Neural cell (in vitro differentiated cells): ENCODE measurements around the gene PTK7.

ENCODE experiments used
- CTCF ChIP-seq: fragments of 450-650 bp; IDR thresholded peaks from 2 replicates; pipeline ENCODE4 v1.5.1; 2014; ENCODE audit warnings: antibody characterized with exemption, mild to moderate bottlenecking, moderate library complexity; ENCODE audit not compliant: poor library complexity, severe bottlenecking
- EP300 ChIP-seq: fragments of 450-650 bp; conservative IDR thresholded peaks from 2 replicates; pipeline ENCODE4 v1.6.1; 2014; ENCODE audit warnings: antibody characterized with exemption, mild to moderate bottlenecking, moderate library complexity; ENCODE audit not compliant: poor library complexity, severe bottlenecking
- EZH2 ChIP-seq: fragments of 200-600, 300-800 bp; shearing (Covaris generic), sonication (generic); IDR thresholded peaks from 2 replicates; pipeline ENCODE4 v1.6.1; 2014; ENCODE audit warnings: antibody characterized with exemption, low read length, borderline replicate concordance, mild to moderate bottlenecking; ENCODE audit not compliant: insufficient read depth, poor library complexity, severe bottlenecking
- POLR2AphosphoS5 ChIP-seq: IDR thresholded peaks from 2 replicates; pipeline ENCODE4 v1.6.1; 2012
- RAD21 ChIP-seq: fragments of 450-650 bp; conservative IDR thresholded peaks from 2 replicates; pipeline ENCODE4 v1.6.1; 2014; ENCODE audit warnings: antibody characterized with exemption, mild to moderate bottlenecking, moderate library complexity
- SMC3 ChIP-seq: fragments of 450-650 bp; conservative IDR thresholded peaks from 2 replicates; pipeline ENCODE4 v1.6.1; 2014; ENCODE audit warnings: antibody characterized with exemption, mild to moderate bottlenecking, moderate library complexity; ENCODE audit not compliant: poor library complexity

GRCh38 chr6:43150051-43150751 lies 74.1 kb downstream of the PTK7 start:
- no peak for TF ChIP-seq CTCF
- no peak for TF ChIP-seq EP300
- no peak for TF ChIP-seq POLR2AphosphoS5
- no peak for TF ChIP-seq SMC3
- no peak for TF ChIP-seq EZH2
- no peak for TF ChIP-seq RAD21
